K562 treated with DMSO at 1 percent for 24 hours (cell line): ENCODE measurements around the gene OR6N1. TPM values are rescaled to one million over a fixed set of nuclear protein-coding genes. Genes with fewer than 3 reads are reported as not detected.

Experiments
- total RNA-seq: library from RNA; unstranded; fragments of 300-600 nt; gene quantifications from 2 replicates; pipeline ENCODE4 v1.2.3, GENCODE V29; 2022; ENCODE audit warnings: low read depth; ENCODE audit not compliant: insufficient read depth

Gene OR6N1
- not detected in 2 replicates for total RNA-seq

GRCh38 chr1:158771950-158772866 is at the start of gene OR6N1:
Gene OR6N1, minus strand, starts transcription at chr1:158772195. Its CDS starts 5,513 bp downstream, at chr1:158766682.

DNA sequence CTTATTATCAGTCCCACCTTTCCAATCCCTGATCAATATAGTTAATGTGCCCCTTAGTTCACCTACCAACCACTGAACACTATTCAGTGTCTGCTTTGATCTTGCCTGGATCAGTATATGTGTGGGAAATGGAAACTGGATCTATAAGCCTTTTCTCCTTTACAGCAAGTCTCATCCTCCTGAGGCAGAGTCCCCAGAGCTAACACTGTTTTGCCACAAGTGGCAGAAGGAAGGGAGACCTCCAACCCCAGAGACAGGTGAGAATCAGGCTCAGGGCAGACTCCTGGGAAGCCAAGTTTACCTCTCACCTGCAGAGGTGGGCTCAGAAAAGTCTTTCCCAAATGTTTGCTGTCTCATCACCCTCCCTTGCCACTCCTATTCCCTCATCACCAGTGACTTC is 9.1 kb upstream of the OR6N1 start, which contains the start of gene OR6N2:
TSS of gene OR6N2 (minus strand) at position 101 of the 400 bp plus-strand sequence. CDS start 3,569 bp downstream, outside the sequence.

GRCh38 chr1:158754420-158754819 is 17.6 kb downstream of the OR6N1 start, which contains the start of gene OR6K6:
Gene OR6K6, plus strand, starts transcription at chr1:158754720. Its CDS starts 168 bp downstream, at chr1:158754888.

DNA sequence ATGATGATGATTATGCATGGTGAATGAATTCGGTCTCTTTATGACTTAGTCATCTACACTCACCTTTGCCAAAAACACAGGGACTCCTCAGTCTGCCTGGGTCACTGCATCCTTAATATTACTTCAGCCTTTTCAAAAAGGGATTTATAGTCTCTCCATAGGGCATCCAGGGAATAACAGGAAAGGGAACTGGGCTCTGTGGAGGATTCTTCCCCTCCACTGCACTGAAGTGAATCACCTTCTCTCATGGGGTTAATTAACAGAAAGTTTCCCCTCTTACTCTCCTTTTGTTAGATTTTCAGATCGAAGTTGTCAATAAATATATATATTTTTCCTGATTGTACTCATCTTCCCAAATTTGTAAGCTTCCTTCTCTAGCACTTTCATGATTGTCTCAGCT is 51.4 kb downstream of the OR6N1 start, which contains the start of gene OR6K3:
TSS of gene OR6K3 (minus strand) at position 101 of the 400 bp plus-strand sequence. CDS start 2,605 bp downstream, outside the sequence.

Other genes starting within 250 kb of the OR6N1 start
- not detected in 2 replicates for gene OR6Y1, start 217.8 kb downstream of the OR6N1 start, total RNA-seq
- gene OR6P1, start 201.6 kb downstream of the OR6N1 start, total RNA-seq: not detected in 2 replicates
- gene OR10X1, start 192.3 kb downstream of the OR6N1 start, total RNA-seq: not detected in 2 replicates
- 0.10 and 0.24 TPM in 2 replicates for gene OR10Z1, start 166.9 kb downstream of the OR6N1 start, total RNA-seq
- 11.0 and 19.1 TPM in 2 replicates for gene SPTA1, start 85.5 kb downstream of the OR6N1 start, total RNA-seq
- not detected in 2 replicates for gene OR6K2, start 71.5 kb downstream of the OR6N1 start, total RNA-seq
- not detected in 2 replicates for gene OR6K3, start 51.5 kb downstream of the OR6N1 start, total RNA-seq
- not detected in 2 replicates for gene OR6K6, start 17.5 kb downstream of the OR6N1 start, total RNA-seq
- not detected in 2 replicates for gene OR6N2, start 9.0 kb upstream of the OR6N1 start, total RNA-seq
- not detected in 2 replicates for gene MNDA, start 59.2 kb upstream of the OR6N1 start, total RNA-seq
- gene PYHIN1, start 159.4 kb upstream of the OR6N1 start, total RNA-seq: not detected in 2 replicates
- gene IFI16, start 237.7 kb upstream of the OR6N1 start, total RNA-seq: 26.6 and 29.5 TPM in 2 replicates